HG02943 (cell line): ENCODE measurements around the gene CENPV.

Experiments
- ATAC-seq: cut with Tn5 transposase; IDR thresholded peaks from one replicate; pipeline ENCODE4 v1.9.1; 2021; ENCODE audit warnings: mild to moderate bottlenecking, low read depth, moderate library complexity; ENCODE audit not compliant: unreplicated experiment

The CENPV gene

DNA sequence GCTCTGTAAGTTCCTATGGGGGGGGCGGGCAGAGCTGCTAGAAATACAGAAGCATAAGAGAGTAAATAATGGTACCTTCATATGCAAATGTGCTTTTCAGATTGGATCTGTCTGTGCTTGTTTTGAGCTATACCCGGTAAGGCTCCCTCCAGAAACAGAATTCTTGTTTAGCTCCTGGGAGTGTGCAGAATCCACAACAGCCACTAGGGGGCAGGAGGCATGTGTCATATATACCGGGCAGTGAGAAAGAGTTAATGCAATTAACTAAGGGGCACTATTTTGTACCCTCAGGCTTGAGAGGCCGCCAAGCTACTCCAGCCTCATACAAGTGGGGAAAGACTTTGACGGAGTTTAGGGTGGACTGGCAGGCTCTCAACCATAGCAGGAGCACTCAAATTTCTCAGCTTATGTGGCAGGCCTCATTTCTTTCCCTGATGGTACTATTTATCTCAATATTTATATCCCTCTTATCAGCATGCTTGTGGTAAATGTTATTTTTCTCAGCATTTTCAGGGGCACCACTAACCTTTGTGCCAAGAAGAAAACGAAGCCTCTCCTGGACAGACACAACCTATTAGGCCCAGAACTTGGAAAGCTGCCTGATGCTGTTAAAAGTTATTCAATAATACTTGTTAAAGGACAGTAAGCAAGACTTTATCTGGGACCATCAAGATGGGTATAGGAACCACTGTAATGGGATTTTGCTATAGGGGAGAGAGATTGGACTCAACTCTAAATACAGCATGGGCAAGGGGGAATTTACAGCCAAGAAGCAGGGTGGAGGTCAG is 10.7 kb upstream of the CENPV start:
- ATAC-seq: no peak

DNA sequence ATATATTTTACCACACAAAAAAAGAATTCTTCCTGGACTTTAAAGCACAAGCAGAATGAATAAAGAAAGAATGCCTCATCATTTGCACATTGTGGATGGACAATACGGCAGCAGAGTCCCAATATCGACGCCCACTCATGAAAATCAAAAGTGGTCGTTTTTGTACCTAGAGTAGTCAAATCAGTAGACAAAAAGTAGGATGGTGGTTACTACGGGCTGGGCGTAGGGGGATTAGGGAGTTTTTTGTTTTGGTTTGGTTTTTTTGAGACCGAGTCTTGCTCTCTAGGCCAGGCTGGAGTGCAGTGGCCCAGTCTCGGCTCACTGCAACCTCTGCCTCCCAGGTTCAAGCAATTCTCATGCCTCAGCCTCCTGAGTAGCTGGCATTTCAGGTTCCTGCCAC is 8.6 kb upstream of the CENPV start:
- ATAC-seq: no peak

DNA sequence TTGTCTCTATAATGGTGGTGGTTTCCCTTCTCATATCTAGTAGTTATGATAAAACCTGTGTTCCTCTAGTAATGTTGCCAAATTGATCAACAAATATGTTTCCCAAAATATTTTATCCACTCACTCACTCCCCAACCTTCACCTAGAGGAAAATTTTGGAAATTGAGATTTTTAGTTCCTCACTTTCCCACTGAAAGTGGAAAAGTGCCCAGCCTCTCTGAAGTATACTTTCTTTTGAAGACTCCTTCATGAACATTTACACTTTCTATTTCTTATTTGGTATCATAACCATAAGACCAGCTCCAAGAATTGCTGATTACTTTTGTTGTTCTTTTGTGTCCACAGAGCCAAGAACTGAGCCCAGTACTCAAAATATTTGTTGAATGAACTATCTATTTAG is 5.1 kb upstream of the CENPV start:
- ATAC-seq: no peak

DNA sequence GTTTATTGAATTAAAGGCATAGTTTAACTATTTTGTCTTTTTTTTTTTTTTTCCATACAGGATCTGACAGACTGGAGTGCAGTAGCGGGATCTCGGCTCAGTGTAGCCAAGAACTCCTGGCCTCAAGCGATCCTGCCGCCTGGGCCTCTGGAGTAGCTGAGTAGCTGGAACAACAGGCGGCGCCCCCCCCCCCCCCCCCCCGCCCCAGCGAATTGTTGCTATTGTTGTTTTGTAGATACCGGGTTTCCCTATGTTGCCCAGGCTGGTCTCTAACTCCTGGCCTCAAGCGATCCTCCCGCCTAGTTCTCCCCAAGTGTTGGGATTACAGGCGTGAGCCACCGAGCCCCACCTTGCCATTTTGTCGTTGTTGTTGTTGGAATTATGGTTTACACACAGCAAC is 1.3 kb upstream of the CENPV start:
- no peak for ATAC-seq

DNA sequence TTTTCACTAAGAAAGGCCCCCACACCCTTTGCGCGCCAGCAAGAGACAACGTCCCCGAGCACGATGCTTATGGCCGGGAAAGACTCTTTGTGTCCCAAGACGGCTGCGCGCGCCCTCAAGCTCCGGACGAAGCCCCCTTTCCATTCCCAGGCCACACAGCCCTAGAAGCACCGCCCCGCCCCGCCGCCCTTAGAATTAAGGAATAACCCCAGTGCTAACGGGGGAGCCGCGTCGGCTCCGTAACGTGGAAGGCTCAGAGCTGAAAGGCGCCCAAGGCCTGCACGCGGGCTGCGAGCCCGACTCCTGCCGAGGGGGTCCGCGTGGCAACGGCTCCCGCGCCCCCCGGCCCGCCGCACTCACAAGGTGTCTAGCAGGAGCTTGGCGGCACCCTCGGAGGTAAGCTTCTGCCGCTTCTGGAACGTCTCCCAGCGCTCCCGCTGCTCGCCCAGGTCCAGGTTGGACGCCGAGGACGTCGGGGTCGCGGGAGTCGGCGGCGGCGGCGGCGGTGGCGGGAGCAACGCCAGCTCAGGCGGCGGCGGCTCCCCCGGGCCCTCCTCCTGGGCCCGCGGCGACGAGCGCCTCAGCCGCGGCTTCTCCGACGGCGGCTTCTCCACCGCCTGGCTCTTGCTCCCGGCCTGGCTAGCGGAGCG is 477 bp downstream of the CENPV start:
- ATAC-seq: peak; percentile 50

DNA sequence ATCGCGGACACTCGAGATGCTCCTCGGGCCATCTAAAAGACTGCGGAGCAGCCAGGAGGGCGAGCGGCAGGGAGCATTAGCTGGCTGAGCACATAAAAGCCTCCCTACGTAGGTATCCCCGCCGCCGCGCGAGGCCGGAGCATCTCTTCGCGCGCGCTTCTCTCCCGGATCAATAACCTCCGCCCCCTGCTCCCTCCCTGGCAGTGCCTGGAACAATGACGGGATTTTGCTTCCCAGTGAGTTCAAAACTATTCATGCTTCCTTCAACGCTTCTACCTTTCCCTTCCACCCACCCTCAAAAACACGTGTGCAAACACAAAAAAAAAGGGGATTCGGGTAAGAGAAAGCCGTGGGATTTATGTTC is 984 bp downstream of the CENPV start:
- no peak for ATAC-seq

DNA sequence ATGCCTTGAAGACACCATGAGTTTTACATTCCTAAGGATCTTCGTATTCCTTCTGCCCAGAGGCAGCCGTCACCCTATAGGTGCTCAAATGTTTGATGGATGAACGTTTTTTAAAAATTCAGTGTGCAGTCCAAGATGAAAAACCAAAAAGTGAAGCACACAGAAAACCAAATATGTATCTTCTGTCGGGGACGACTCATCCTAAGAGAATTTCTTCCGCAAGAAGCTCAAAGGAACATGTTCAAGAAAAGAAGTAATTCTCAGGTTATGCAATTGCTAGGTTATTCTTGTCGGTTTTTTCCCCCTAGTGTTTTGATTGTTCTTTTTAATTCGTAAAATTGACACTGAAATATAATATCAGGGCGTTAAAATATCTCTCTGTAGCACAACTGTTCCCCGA is 1.4 kb downstream of the CENPV start:
- ATAC-seq: no peak

DNA sequence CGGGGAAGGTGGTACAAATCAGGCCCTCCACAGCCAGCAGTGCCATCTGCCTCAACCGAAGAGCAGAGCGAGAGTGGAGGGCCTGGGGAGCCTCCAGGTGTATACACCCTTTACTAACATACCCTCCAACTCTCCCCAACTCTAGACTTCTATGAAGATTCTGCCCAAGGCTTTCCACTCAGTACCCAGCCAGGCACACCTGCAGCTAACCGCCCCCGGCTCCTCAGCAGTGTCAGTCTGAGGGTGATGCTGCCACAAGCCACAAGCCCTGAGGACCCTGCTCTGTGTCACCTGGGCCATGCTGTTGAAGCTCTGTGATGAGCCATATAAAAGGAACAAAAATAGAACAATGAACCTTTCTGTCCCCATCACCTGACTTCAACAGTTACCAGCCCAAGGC is 3.8 kb downstream of the CENPV start:
- ATAC-seq: no peak

DNA sequence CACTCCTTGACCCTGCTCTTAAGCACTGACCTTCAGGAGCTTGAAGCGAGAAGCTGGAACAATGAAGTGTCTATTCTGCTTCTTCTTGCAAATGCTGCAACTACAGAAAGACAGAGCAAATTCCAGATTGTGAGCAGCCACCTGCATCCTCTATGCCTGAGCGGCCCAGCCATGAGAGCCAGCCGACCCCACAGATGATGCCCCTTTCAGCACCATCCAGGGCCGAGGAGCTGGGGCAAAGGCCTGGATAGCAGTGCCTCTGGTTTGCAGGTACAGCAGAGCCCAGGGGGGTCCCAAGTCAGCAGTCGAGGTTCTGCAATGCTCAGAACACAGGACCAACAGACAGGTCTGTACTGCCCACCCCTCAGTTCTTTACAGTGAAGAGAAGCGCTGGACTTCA is 4.7 kb downstream of the CENPV start:
- no peak for ATAC-seq

DNA sequence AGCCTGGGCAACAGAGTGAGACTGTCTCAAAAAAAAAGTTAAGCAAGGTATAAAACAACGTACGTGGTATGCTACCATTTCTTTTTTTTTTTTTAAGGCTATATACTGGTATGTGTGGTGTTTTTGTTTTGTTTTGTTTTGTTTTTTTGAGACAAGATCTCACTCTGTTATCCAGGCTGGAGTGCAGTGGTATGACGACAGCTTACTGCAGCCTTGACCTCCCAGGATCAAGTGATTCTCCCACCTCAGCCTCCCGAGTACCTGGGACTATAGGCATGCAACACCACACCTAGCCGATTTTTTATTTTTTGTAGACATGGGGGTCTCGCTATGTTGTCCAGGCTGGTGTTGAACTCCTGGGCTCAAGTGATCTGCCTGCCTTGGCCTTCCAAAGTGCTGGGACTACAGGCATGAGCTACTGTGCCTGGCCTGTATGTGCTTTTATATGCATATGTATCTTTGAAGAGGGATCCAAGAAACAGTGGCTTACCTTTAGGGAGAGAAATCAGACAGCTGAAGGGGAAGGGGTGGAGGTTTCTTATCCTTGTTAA is 6.5 kb downstream of the CENPV start:
- ATAC-seq: no peak

DNA sequence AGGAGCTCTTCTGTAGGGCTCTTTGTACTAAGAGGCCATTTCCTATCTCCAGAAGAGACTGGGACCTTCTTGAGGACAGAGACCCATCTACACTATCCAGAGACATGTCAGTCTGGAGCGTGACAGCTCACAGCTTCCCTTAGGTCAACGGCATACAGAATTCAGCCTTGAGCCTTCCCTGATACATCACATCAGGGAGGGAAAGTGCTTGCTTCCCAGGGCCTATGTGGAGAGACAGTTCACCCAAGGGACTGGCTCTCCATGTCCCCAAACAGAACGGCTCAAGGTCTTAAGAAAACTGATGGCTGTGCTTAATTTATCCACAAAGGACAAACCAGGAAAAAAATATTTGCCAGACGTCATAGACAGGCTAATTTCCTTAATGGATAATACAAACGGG is 7.7 kb downstream of the CENPV start:
- no peak for ATAC-seq

DNA sequence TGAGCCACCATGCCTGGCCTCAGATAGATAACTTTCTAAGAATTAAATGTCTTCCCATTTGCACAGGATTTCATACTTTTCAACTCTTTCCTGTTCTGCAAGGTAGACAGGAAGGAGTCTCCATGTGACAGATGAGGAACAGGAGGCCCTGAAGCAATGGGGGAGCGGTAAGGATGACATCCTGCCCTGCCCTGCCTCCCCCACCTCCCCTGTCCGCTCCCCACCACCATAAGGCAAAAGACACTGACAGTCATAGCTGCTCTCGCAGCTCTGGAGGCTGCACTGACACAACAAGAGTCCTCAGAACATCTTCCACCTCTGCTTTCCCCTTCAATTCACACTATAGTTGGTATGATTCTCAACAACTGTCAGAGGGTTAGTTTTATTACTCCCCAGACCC is 9.7 kb downstream of the CENPV start:
- ATAC-seq: no peak

DNA sequence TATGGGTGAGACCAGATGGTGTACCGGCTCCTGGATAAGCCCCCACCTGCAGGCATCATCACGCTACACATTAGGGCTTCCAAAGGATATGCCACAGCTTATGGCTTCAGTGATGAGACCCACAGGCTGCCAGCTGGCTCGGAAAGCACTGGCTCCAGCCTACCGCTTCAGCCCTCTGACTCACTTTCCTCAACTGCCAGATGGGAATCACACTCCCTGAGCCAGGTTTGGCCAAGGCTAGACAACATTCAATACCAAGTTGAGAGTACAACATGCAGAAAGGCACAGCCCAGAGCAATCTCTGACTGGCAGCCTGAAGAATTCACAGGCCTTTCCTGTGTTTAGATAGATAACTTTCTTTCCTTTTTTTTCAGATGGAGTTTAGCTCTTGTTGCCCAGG is 10.3 kb downstream of the CENPV start:
- no peak for ATAC-seq

DNA sequence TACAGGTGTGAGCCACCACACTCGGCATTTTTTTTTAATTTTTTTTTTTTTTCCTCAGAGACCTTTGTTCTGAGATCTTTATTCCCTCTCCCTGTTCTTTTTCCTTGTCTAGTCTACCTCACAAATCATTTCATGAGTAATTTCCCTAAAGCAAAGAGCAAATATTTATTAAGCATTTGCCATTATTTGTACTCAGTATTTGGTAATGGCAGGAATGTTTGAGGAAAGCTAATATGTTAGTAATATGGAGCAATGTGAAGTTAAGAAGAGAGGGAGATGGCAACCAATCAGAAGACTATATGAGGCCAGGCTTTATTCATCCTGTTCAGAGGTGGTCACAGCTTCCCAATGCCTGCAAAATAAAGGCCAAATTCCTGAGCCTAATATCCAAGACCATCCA is 13.3 kb downstream of the CENPV start:
- no peak for ATAC-seq

DNA sequence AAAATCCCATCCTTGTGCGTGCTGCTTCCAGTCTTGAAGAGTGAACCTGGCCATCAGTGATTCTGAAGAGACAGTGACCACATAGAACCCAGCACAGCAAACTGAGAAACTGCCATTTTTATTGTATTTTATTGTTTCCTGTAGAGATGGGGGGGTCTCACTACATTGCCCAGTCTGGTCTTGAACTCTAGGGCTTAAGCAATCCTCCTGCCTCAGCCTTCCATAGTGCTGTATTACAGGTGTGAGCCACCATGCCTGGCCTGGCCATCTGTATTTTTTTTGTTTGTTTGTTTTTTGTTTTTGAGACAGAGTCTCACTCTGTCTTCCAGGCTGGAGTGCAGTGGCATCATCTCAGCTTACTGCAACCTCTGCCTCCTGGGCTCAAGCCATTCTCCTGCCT is 13.9 kb downstream of the CENPV start:
- no peak for ATAC-seq

DNA sequence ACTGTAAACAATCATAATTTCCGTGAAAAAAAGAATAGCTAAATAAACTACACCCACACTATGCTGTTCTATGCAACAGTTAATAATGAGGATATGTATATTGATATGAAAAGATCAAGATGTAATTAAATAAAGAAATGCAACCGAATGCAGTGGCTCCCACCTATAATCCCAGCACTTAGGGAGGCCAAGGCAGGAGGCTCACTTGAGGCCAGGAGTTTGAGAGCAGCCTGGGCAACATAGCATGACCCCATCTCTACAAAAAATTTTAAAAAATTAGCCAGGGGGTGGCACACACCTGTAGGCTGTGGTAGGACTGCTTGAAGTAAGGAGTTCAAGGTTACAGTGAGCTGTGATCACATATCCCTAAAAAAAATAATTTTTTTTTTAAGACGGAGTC is 14.9 kb downstream of the CENPV start:
- ATAC-seq: no peak

DNA sequence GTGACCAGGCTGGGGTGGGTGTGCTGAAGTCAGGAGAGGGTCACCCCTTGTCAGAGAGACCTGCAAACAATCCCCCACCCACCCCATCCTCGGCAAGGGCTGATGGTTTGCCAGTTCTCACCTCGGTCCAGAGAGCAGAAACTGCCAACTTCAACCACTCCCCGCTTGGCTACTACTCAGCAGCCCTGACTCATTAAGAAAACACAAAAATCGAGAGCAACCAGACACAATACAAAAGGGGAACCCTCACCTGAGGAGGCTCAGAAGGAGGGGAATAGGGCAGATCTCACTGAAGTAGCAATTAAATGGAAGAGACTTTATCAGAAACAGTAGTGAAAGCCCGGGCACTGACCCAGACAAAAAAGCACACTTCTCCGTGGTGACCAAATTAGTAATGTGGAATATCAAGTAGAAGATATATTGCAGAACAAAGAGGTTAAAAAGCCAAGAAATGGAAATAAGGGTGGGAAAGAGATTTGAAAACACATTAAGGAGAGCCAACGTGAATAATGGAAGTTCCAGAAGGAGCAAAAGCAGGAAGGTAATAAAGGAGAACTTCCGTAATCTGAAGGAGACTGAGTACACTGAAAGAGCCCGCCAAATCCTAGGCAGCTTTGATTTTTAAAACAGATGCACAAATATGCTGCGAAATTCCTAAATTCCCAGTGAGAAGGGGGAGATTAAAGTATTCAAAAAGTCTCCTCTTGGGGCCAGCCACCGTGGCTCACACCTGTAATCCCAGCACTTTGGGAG is 23.6 kb downstream of the CENPV start:
- no peak for ATAC-seq

DNA sequence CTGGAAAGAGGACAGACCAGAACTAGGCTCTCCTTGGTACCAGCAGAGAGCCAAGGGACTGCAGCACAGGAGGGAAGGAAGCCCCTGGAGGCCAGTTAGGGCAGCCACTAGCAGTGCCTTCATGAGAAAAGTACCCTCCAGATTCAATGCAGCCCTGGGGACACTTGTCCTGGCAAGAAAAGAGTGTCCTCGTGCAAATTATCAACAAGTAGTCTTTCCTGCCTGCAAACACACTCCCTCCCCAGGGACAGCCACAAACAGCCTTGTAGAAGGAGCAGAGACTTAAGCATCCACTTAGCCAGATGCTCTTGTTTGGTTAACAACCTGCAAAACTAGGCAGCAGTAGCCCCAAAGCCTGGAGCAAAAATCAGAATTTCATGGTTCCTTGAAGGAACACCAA is 24.3 kb downstream of the CENPV start:
- no peak for ATAC-seq

DNA sequence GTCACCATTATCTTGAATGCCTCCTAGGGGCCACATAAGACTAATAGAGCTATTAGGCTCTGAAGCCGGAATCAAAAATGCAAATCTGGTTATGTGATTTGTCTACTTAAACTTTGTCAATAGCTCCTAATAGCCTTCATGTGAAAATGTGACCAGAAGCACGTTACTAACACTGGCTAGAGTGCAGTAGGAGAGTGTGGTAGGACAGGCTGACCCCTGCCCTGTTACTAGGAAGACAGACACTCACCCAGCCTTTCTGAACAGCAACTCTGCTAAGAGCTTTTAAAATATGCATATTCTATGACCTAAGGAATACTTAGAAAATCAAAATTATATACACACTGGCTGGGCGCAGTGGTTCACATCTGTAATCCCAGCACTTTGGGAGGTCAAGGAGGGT is 26.3 kb downstream of the CENPV start:
- ATAC-seq: no peak

DNA sequence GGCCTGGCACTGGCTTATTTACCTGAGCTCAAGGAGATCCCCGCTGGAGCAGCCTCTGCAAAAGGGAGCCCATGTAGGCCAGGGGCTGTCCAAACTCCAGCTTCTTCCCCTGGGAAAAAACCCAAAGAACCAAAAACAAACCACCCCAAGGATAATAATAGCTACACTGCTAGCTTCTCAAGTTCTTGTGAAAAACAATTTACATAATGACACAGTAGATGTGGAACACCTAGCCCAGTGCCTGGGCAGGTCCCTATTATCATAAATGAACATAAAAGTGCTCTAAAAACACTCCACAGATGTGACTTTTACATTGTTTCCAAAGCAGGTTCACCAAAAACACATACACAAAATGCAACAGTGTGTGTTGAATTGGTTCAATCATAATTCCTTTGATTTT is 27.3 kb downstream of the CENPV start:
- no peak for ATAC-seq

DNA sequence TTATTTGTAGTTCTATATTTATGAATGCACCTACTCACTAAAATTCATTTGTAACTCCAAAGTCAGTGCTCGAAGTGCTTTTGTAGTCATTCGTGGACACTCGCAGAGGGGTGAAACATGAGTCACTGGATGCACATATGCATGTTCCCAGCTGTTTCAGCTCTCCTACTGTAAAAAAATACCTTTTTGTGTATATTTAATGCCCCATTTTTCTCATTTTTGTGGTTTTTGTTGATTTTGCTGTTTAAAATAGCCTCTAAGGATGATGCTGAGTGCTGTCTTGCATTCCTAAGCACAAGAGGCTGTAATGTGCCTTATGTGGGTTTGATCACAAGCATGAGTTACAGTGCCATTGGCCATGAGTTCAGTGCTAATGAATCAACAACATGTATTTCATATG is 30.6 kb downstream of the CENPV start:
- ATAC-seq: no peak

DNA sequence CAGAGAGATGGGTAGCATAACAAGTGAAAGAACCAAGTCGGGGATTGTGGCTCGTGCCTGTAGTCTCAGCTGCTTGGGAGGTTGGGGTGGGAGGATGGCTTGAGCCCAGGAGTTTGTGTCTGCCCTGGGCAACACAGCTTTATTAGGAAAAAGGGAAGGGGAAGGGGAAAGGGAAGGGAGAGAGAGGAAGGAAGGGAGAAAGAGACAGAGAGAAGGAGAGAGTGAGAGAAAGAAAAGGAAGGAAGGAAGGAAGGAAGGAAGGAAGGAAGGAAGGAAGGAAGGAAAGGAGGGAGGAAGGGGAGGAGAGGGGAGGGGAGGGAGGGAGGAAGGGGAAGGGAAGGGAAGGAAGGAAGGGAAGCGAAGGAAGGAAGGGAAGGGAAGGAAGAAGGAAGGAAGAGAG is 33.3 kb downstream of the CENPV start:
- ATAC-seq: no peak
